Cardiac muscle cell (in vitro differentiated cells and primary cell): ENCODE results near the gene APPL2. TPM values are rescaled to one million over a fixed set of nuclear protein-coding genes. Genes with fewer than 3 reads are reported as not detected.

Experiments used
- DNase-seq, 2 donors: peaks; one replicate each; pipeline versions ENCODE4 v3.0.0 to v3.0.0-alpha.2; 2010 to 2017; ENCODE audit warnings: low read depth in 1 of 2, low spot score in 1 of 2
- H3K27ac ChIP-seq: fragments of 200-600 bp; sonication (generic); 2 replicates; pipeline ENCODE4 v1.5.1; 2016
- H3K27me3 ChIP-seq: fragments of 200-600 bp; sonication (generic); 2 replicates; pipeline ENCODE4 v1.6.0; 2016; ENCODE audit warnings: control low read depth
- H3K36me3 ChIP-seq: fragments of 200-600 bp; sonication (generic); 2 replicates; pipeline ENCODE4 v1.5.1; 2016; ENCODE audit warnings: control low read depth
- H3K4me1 ChIP-seq: fragments of 200-600 bp; sonication (generic); 2 replicates; pipeline ENCODE4 v1.8.1; 2017; ENCODE audit warnings: low read depth, mild to moderate bottlenecking, mixed run types
- H3K4me3 ChIP-seq: fragments of 200-600 bp; sonication (generic); 2 replicates; pipeline ENCODE4 v1.5.1; 2016; ENCODE audit warnings: mild to moderate bottlenecking
- H3K9me3 ChIP-seq: fragments of 200-600 bp; sonication (generic); 2 replicates; pipeline ENCODE4 v1.5.1; 2017; ENCODE audit warnings: low read depth, mild to moderate bottlenecking, control low read depth
- polyA plus RNA-seq: library from polyadenylated mRNA; unstranded; fragments of >200 nt; fragmentation: Nextera tagmentation; extraction: Ambion mirVana; gene quantifications from 2 replicates; pipeline ENCODE4 v1.2.1, GENCODE V29; 2016
- total RNA-seq: library from RNA; depleted of rRNA; stranded (reverse); fragments of >200 nt; gene quantifications from 2 replicates; pipeline ENCODE4 v1.2.3, GENCODE V29; 2016
- TF ChIP-seq, protein P1 (sequence below): IDR thresholded peaks from 2 replicates; pipeline ENCODE4 v1.5.1; 2012; ENCODE audit warnings: low read depth, mild to moderate bottlenecking, low read length

The APPL2 gene
- total and polyA plus RNA-seq, 2 experiments from 2014 or later, result 13.2 to 24.7 TPM

DNA sequence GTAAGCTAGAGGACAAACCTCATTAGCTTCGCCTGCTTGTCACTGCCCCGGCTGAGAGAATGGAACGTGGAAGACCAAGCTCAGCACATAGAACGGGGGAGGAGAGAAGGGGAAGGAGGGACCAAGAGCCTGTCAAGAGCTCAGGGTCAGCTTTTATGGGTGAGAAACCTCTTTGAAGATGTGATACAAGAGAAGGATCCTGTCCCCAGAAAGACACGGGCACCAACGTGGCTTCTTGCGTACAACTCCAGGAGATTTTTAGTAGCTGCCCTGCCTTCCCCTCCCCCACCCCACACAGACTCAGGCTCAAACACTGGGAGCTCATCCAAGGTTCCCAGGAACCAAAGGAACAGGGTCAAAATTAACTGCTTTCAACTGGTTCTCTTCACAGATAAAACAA is 34.7 kb downstream of the APPL2 start:
- TF ChIP-seq, protein P1, sequence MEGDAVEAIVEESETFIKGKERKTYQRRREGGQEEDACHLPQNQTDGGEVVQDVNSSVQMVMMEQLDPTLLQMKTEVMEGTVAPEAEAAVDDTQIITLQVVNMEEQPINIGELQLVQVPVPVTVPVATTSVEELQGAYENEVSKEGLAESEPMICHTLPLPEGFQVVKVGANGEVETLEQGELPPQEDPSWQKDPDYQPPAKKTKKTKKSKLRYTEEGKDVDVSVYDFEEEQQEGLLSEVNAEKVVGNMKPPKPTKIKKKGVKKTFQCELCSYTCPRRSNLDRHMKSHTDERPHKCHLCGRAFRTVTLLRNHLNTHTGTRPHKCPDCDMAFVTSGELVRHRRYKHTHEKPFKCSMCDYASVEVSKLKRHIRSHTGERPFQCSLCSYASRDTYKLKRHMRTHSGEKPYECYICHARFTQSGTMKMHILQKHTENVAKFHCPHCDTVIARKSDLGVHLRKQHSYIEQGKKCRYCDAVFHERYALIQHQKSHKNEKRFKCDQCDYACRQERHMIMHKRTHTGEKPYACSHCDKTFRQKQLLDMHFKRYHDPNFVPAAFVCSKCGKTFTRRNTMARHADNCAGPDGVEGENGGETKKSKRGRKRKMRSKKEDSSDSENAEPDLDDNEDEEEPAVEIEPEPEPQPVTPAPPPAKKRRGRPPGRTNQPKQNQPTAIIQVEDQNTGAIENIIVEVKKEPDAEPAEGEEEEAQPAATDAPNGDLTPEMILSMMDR, result no peak
- H3K36me3 ChIP-seq, result peaks cover 7% of the 10 kb centered on the region
- DNase-seq, result peak in 1 of 2 donors; percentile 35

DNA sequence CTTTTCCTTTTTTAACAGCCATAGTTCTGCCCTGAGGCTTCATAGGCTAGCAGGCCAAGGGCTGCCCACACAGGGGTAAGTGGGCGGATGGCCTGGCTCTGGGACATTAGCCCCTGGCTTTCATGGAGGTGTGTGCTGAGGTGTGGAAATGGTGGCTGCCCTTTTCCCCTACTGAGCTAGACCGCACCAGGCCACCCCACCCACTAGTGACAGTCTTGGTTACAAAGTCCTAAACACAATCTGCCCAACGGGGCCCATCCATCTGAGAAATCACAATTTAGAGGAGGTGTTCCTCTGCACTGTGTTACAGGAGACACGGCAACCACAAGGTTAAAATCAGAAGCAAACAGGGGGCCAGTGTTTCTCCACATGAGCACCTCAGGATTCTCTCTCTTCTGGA is 35.6 kb downstream of the APPL2 start:
- H3K4me1 ChIP-seq, result no peaks in the 10 kb centered on the region
- no peak overlapping the region for H3K4me3 ChIP-seq
- peaks cover 5% of the 10 kb centered on the region for H3K36me3 ChIP-seq
- TF ChIP-seq, protein P1, result no peak
- no peak overlapping the region for H3K27ac ChIP-seq
- DNase-seq, result no peak
- H3K9me3 ChIP-seq, result no peaks in the 10 kb centered on the region
- H3K27me3 ChIP-seq, result no peaks in the 10 kb centered on the region

More for the DNA sequence above, 34.7 kb downstream of the APPL2 start:
- no peaks in the 10 kb centered on the region for H3K9me3 ChIP-seq
- H3K4me1 ChIP-seq, result no peaks in the 10 kb centered on the region
- no peak overlapping the region for H3K27ac ChIP-seq
- H3K4me3 ChIP-seq, result no peak overlapping the region
- H3K27me3 ChIP-seq, result no peaks in the 10 kb centered on the region

DNA sequence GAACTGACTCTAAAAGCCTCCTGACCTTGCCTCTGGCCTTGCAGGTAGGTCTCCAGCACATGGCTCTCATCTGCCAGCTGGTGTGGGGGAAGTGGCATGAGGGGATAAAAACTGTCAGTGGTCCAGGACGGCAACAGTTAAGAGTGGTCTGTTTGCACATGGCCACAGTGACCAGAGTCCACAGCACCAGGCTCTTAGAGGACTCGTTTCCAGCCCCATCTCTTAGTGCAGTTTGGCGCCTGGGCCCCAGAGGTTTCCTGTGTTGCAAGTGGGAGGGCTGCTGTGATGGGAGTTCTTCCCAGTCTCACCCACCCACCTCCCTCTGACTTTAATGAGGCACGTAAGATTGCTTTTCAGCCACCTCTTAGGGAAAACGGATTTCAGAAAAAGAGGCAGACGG is 37.0 kb downstream of the APPL2 start:
- no peak overlapping the region for H3K4me3 ChIP-seq
- H3K27me3 ChIP-seq, result no peaks in the 10 kb centered on the region
- TF ChIP-seq, protein P1, result no peak
- no peaks in the 10 kb centered on the region for H3K9me3 ChIP-seq
- peaks cover 16% of the 10 kb centered on the region for H3K36me3 ChIP-seq
- H3K4me1 ChIP-seq, result no peaks in the 10 kb centered on the region
- no peak overlapping the region for H3K27ac ChIP-seq
- DNase-seq, result no peak

DNA sequence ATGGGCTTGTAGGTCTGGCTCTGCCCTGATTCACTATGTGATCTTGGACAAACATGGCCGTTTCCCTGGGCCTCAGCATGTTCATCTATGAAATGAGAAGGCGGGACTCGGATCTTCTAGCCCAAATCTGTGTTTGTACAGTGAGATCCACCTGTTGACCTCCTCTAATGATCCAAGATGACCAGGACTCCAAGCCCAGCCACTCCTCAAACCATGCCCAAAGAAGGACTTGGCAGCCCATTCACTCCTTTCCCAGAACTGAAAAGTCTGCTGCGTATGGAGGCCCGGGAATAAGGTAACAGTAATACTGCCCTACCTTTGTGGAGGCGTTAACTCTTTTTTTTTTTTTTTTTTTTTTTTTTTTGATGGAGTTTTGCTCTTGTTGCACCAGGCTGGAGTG is 39.9 kb downstream of the APPL2 start:
- TF ChIP-seq, protein P1, result no peak
- DNase-seq, result no peak
- Histone ChIP-seq H3K27me3 (no peaks in the 10 kb centered on the region), H3K4me1 (no peaks in the 10 kb centered on the region), H3K4me3 (no peak overlapping the region), H3K36me3 (peaks cover 22% of the 10 kb centered on the region), H3K27ac (no peak overlapping the region), H3K9me3 (no peaks in the 10 kb centered on the region)

DNA sequence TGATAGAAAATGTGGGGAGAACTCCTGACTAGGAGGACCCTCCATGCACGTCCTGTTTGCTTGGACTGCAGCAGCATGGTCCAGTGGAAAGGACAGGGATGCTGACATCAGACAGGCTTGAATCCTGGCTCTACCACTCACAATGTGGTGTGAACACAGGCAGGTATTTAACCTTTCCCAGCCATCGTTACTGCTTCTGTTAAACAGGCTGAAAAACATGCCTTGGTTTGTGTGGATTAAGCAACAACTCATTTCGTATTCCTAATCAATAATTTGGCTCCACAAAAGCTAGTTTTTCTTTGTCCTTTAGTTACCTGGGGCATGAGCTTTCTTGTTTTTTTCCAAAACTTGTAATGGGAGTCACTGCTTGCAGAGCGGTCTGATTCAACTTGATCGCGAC is 41.0 kb downstream of the APPL2 start:
- TF ChIP-seq, protein P1, result no peak
- peaks cover 20% of the 10 kb centered on the region for H3K36me3 ChIP-seq
- DNase-seq, result no peak

More for the DNA sequence above, 41.0 kb downstream of the APPL2 start:
- Histone ChIP-seq H3K27me3 (no peaks in the 10 kb centered on the region), H3K27ac (no peak overlapping the region), H3K9me3 (no peaks in the 10 kb centered on the region), H3K4me1 (no peaks in the 10 kb centered on the region), H3K4me3 (no peak overlapping the region)
